NCI-H774 (cell line): ENCODE measurements around the gene AKAP9.
"Not testable (repeated sequence)": the region's sequence is repeated elsewhere in the genome, so short reads cannot be mapped to it uniquely, and the experiment has no call there.

Experiments
- DNase-seq: peaks from one replicate; lab custom pipeline; 2025; lab: John Stamatoyannopoulos, UW

The AKAP9 gene

GRCh38 chr7:91946549-91946948 is 5.9 kb downstream of the AKAP9 start:
- DNase-seq: no peak

- no peak for DNase-seq
These were observed 7.3 kb downstream of the AKAP9 start for GRCh38 chr7:91947948-91948347.

- no peak for DNase-seq
These were observed 8.8 kb downstream of the AKAP9 start for GRCh38 chr7:91949221-91950009.

GRCh38 chr7:91953618-91954017 is 13.0 kb downstream of the AKAP9 start:
- DNase-seq: no peak

DNA sequence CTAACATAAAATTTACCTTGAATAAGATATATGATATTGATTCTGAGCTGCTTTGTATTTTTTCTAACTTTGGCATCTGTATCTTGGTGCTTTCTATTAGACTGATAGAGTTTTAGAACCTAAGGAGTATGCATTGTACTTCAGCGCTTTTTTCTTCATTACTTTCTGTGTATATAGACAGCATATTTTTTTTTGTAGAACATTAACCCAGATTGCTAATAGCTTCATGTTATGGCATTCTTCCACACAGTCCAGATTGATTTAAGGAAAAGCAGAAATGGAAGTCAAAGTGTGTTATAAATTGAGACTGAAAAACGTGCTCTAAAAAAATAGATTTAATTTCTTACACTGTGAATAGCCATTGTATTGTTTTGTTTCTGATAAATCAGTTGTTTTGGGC is 15.8 kb downstream of the AKAP9 start:
- not testable (repeated sequence) for DNase-seq

- DNase-seq: no peak
These were observed 16.6 kb downstream of the AKAP9 start for GRCh38 chr7:91957232-91957631.

GRCh38 chr7:91957823-91958222 is 17.2 kb downstream of the AKAP9 start:
- no peak for DNase-seq

DNA sequence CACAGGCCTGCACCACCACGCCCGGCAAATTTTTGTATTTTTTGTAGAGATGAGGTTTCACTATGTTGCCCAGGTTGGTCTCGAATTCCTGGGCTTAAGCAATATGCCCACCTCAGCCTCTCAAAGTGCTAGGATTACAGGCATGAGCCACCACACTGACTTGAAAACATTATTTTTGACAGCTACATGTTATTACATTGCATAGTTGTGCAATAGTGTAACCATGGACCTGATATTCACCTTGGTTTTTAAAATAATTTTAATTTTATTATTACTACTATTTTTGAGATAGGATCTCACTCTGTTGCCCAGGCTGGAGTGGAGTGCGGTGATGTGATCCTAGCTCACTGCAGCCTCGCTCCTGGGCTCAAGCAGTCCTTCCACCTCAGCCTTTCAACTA is 18.4 kb downstream of the AKAP9 start:
- no peak for DNase-seq

DNA sequence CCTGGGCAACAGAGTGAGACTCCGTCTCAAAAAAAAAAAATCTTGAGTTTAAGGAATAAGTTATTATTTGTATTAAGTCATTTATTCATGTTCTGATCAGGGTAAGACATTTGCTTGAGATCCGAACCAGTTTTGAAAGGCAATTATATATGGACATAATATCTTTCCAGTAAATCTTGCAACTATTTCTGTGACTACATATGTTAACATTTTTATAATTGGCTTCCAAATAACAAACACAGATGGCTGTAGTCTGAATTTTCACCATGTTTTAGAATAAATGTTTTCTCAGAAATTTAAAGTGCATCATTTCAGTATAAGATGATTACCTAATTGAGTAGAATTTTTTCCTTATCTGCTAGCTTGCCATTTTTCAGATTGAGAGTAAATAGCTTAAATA is 21.2 kb downstream of the AKAP9 start:
- DNase-seq: no peak

- no peak for DNase-seq
These were observed 21.8 kb downstream of the AKAP9 start for GRCh38 chr7:91962419-91962818.

- DNase-seq: not testable (repeated sequence)
These were observed 26.9 kb downstream of the AKAP9 start for GRCh38 chr7:91967513-91967912.

DNA sequence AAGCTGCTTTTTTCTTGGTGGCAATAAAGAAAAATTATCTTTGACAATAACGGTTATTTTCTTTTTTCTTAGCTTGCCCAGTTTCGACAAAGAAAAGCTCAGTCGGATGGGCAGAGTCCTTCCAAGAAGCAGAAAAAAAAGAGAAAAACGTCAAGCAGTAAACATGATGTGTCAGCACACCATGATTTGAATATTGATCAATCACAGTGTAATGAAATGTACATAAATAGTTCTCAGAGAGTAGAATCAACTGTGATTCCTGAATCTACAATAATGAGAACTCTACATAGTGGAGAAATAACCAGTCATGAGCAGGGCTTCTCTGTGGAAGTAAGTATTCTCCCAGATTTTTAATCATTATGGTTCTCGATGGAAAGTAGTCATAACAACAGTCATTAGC is 33.0 kb downstream of the AKAP9 start:
- DNase-seq: no peak

DNA sequence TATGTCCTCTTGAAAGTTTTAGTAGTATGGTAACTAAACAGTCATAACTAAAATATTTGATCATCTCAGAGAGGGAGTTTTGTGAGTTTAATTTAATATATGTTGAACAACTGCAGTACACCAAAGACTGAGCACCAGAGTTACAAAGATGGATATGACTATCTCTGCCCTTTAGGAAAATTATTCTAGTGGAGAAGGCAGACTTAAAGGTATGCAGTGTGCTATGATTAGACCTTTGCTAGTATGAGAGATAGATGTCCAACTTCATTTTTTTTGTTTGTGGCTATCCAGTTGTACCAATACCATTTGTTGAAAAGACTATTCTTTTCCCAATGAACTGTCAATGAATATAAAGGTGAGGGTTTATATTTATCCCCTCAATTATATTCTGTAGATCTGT is 33.4 kb downstream of the AKAP9 start:
- no peak for DNase-seq

- DNase-seq: no peak
These were observed 36.1 kb downstream of the AKAP9 start for GRCh38 chr7:91976743-91977142.

DNA sequence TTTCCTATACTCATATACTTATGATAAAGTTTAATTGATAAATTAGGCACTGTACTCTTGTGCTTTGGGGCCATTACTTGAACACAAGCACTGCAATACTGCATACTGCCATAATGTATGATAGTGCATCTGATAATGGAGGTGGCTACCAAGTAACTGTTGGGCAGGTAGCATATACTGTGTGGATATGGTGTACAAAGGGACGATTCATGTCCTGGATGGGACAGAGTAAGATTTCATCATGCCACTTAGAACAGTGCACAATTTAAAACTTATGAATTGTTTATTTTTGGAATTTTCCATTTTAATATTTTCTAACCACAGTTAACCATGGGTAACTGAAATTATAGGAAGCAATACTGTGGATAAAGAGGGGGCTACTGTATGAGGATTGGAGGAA is 38.9 kb downstream of the AKAP9 start:
- DNase-seq: no peak

- not testable (repeated sequence) for DNase-seq
These were observed 41.7 kb downstream of the AKAP9 start for GRCh38 chr7:91982352-91982751.

DNA sequence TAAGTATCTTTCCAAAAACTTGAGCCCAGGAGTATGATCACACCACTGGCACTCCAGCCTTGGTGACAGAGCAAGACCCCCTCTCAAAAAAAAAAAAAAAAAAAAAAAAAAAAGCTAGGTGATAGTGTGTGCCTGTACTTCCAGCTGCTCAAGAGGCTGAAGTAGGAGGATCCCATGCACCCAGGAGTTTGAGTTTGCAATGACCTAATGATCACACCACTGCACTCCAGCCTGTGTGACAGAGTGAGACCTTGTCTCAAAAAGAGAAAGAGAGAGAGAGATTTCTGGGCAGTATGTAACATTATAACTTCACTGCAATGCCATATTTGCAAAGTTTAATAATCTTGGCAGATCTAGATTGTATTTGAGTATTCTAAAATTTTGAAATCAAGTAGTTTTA is 47.6 kb downstream of the AKAP9 start:
- DNase-seq: no peak

DNA sequence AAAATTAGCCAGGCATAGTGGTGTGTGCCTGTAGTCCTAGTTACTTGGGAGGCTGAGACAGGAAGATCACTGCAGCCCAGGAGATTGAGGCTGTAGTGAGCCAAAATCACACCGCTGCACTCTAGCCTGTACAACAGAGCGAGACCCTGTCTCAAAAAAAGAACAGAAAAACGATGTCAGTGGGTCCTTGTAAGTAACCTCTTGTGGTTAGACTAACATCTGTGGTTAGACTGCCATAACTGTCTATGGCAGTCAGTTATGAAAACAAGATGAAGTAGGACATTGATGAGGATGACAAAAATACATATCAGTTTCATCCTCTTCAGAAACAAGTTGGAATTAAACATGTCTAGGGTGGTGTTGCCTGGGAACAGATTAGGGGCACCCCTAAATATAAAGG is 53.3 kb downstream of the AKAP9 start:
- no peak for DNase-seq

- DNase-seq: no peak
These were observed 54.9 kb downstream of the AKAP9 start for GRCh38 chr7:91995391-91996105.

GRCh38 chr7:91999631-92000565 is 59.2 kb downstream of the AKAP9 start:
- DNase-seq: no peak

- no peak for DNase-seq
These were observed 62.1 kb downstream of the AKAP9 start for GRCh38 chr7:92002720-92003119.

- no peak for DNase-seq
These were observed 65.4 kb downstream of the AKAP9 start for GRCh38 chr7:92006046-92006445.

DNA sequence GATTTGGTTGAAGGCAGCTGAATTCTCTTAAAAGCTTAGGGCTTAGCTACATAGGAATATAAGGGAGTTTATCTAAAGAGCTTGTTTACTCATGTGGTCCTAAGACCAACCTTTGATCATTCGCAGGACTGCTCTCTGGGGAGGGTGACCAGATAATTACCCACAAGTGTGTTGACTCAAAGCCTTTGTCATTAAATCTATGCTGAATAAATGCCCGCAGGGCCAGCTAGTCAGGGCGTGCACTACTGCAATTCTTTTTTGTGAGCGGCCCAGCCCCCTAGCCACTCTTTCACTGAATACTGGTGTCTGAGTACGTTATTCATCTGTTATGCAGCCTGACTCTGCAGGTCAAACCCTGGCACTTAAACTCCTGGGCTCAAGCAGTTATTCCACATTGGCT is 69.6 kb downstream of the AKAP9 start:
- no peak for DNase-seq
